Suprapubic skin (tissue), 2 donors: ENCODE results near the gene MAP1B.

Experiments
- EP300 ChIP-seq: sonication (generic); formaldehyde crosslinking; IDR thresholded peaks from one replicate; pipeline ENCODE4 v1.6.1; 2017; ENCODE audit warnings: antibody characterized with exemption
- POLR2A ChIP-seq, 2 donors: fragments of 450-650 bp; IDR thresholded peaks; one replicate each; pipeline ENCODE4 v1.6.1; 2017; ENCODE audit warnings: antibody characterized with exemption in 2 of 2, mild to moderate bottlenecking in 2 of 2, moderate library complexity in 2 of 2

GRCh38 chr5:72167257-72167656 lies 60.0 kb downstream of the MAP1B start:
- TF ChIP-seq POLR2A (IDR thresholded peaks at IDR 0.05) (no peak), EP300 (no peak)
